ENCODE measurements around the gene HELB. TPM values are rescaled to one million over a fixed set of nuclear protein-coding genes. Genes with fewer than 3 reads are reported as not detected.

HELB gene
- 1.8 TPM for polyA plus RNA-seq (2012; ENCODE audit: insufficient read depth, insufficient read length)

DNA sequence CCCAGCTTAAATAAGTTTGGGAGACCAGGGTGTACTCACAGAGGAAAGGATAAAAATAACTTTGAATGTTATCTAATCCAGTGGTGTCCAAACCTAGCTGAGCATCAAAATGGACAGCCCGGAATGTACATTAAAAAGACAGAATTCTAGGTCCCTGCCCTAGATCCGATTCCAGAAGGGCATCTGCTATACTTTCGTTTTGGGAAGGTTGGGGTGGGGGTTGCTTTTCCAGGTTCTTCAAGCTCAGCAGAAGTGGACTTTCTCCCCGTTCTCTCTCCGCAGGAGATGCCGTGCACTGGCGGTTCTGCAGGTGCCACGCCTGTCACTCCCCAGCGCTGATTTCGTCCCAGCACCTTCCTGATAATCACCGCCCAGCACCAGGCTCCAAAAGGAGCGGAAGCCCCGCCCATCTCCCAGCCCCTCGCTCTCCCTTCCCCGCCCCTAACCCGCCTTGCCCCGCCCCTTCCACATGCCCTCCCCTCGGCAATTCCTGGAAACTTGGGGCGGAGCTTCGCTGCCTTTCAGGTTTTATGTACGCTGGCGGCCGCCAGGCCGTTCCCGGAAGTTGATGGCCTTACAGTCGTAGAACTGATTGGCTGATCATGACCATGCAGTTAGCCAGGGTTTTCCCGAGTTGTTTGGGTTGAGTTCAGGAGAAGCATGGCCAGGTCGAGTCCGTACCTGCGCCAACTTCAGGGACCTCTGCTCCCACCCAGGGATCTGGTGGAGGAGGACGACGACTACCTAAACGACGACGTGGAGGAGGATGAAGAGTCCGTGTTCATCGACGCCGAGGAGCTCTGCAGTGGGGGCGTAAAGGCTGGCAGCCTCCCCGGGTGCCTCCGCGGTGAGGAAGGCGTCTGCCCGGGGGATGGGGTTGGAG, at the start of gene HELB:
Gene HELB (plus strand): TSS at position 550 of the 883 bp plus-strand sequence. CDS start 111 bp downstream, at position 661.
- H3K4me3 ChIP-seq (ENCODE audit: low read length): peak within 1 kb of the TSS; percentile 87
- DNase-seq (ENCODE audit: low read depth, low spot score): peak; percentile 90

DNA sequence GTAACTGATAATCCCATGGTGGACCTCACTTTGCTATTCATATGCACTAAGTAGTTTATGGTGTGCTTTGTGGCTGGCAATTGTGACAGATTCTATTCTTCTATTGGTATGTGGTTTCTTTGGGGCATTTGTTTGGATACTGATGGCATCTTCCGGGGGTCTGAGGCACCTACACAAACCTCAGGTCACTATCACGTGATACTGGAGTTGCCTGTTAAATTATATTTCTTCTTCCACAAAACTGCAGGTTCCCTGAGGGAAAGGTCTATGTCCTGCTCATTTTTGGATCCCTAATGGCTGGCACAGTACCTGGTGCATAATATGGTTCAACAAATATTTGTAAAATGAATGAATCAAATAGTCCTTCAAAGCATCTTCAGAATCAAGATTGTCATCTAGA, 49.5 kb upstream of the HELB start:
- H3K4me3 ChIP-seq (ENCODE audit: low read length): no peak overlapping the region

DNA sequence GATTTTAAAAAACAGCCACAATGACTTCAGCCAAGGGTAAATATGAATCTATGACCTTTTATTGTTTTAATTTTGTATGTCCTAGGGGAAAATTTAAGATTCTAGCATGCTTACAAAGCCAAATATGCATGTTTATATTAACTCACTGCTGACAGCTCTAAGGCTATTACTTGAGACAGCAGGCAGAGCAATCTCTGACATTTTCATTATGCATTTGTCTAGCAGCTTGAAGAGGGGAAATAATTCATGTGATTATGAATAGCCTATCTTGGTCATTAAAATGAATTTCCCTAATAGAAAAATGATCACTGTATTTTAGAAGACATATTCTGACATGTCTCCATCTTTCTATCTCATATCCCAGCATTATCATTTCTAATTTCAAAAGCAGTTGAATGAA, 46.6 kb upstream of the HELB start:
- no peak overlapping the region for H3K4me3 ChIP-seq (ENCODE audit: low read length)
- no peak for DNase-seq (ENCODE audit: low read depth, low spot score)

More for the DNA sequence above, 49.5 kb upstream of the HELB start:
- no peak for DNase-seq (ENCODE audit: low read depth, low spot score)

DNA sequence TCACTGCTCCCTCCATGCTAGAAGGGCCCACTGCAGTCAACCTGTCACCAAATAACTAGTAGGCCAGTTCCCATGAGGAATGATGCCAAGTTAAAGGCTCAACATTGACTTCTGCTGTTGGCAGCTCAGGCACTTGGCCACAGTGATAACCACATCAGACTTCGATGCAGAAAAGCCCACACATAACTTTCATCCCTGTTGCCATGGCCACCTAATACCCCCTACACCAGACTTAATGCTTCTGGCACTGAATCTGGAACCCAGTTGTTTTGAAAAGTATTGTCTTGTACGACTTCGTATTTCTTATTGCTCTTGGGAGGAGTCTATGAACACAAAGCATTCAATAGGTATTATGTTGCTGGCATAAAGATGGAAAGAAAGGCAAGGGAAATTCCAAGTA, 44.3 kb upstream of the HELB start:
- DNase-seq (ENCODE audit: low read depth, low spot score): no peak
- no peak overlapping the region for H3K4me3 ChIP-seq (ENCODE audit: low read length)

DNA sequence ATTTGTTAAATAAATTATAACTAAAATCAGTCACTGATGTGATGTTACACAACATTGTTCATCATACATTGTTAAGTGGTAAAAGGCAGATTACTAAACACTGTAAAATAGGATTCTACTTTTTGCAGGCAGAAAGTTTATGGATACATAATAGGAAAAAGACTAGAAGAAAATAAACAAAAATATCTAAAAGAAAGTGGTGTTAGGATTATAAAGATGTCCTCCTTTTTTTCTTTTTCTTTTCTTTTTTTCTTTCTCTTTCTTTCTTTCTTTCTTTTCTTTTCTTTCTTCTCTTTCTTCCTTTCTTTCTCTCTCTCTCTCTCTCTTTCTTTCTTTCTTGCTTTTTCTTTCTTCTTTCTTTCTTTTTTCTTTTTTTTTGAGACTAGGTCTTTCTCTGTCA, 39.6 kb upstream of the HELB start:
- DNase-seq (ENCODE audit: low read depth, low spot score): no peak
- H3K4me3 ChIP-seq (ENCODE audit: low read length): no peak overlapping the region

DNA sequence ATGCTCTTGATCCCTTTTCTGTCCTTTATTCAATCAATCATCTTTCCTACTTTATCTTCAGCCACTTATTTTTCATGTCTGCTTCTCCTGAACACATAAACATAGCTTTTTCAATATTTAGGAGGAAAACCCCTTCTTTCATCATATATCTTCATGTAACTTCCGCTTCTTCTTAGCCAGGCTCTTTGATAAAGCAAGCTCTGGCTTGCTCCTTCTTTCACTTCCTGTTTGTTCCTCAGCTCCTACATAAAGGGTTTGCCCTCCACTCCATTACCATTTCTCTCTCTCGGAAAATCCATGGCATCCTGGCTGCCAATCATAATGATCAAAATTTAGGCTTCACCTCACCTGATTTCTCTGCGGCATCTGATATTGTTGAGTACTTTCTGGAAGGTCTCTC, 33.7 kb upstream of the HELB start:
- no peak for DNase-seq (ENCODE audit: low read depth, low spot score)
- H3K4me3 ChIP-seq (ENCODE audit: low read length): no peak overlapping the region

DNA sequence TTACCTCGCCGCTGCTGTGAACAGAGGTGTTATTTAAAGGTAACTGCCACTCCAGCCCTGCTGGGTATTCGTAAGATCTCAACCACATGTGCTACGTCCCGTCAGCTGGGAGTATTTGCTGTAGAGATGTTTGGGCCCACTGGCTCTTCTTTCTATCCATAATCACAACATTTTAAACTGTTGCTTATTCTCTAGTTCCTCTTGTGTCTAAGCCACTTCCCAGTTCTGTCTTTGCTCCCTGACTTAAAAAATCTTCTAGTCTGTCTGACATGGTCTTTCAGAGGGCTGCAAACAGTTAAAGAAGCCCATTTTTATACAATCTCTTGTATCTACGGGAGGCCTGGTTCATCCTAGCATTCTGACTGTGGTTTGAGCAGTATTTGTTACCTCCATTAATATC, 33.2 kb upstream of the HELB start:
- no peak overlapping the region for H3K4me3 ChIP-seq (ENCODE audit: low read length)
- DNase-seq (ENCODE audit: low read depth, low spot score): no peak

DNA sequence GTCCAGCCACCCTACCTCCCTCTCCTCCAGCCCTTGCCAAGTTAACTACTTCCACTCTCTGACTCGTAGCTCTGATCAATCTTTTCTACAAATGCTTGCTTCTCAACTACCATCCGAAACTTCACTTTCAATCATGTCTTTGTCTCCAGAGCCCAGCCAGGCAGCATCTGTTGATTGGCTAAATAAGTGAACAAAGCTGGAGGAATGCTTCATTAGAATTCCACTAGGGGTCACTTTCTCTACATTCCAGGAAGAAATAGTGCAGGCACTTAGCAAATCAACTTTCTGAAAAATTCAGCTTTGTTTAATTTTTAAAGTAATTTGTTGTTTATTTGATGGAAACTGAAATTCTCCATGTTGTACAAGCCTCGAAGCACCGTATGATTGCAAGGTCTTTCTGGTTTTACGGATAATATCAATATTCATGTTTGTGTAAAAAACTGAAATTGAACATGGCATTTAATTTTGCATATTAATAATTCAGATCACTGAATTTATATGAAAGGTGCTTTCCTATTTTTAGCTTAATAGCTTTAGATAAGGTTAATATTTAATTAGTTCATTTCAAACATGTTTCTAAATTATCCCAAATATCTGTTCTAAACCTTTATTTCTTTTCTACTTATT, 32.4 kb upstream of the HELB start:
- H3K4me3 ChIP-seq (ENCODE audit: low read length): no peak overlapping the region
- peak; percentile 61 for DNase-seq (ENCODE audit: low read depth, low spot score)

DNA sequence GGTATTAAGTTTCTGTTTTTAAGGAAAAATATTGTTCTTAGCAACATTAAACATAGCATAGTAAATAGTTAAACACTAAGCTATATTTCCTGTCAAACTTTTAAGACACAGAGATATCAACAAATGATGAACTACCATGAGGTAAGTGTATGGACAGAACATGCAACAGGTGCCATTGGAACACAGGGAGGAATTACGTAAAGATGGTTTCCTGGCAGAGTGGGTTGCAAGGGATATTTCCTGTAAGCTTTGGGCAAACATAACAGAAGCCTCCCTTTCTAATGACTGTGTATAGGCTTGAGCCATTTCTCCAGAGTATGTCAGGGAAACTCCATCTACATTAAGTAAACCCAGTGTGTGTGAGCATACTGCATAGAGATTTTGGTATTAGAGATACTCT, 31.7 kb upstream of the HELB start:
- no peak for DNase-seq (ENCODE audit: low read depth, low spot score)
- no peak overlapping the region for H3K4me3 ChIP-seq (ENCODE audit: low read length)

DNA sequence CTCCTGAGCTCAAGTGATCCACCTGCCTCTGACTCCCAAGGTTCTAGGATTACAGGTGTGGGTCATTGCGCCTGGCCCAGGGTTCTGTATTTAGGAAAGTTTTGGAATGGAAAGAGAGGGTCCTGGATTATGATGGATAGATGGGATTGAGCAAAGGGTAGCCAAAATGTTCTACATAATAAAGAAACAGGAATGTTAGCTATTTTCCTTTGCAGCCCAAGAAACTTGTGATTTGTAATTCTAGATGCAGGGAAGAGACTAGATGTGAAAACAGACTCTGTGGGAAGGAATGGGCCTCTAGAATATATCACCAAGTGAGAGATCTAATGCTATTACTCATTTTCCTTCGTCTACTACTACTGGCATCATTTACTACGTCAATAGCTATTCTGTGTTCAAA, 29.6 kb upstream of the HELB start:
- DNase-seq (ENCODE audit: low read depth, low spot score): no peak
- no peak overlapping the region for H3K4me3 ChIP-seq (ENCODE audit: low read length)

DNA sequence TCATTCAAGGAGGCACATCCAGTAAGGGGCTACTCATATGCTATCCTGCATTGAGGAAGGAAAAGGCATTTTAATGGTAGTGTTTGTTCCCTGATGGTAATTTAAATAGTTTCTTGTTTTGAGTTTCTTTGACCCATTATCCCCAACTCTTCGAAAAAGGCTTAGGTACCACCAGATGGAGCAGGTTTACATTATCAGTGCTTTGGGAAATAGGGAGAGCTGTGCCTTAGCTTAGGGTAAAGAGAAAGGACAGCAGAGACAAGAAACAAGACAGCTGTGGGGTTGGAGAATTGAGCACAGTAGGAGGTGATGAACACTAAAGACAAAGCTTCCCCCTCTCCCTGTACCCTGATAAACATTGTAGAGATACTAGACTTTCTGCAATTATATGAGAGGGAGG, 29.1 kb upstream of the HELB start:
- no peak overlapping the region for H3K4me3 ChIP-seq (ENCODE audit: low read length)
- no peak for DNase-seq (ENCODE audit: low read depth, low spot score)

DNA sequence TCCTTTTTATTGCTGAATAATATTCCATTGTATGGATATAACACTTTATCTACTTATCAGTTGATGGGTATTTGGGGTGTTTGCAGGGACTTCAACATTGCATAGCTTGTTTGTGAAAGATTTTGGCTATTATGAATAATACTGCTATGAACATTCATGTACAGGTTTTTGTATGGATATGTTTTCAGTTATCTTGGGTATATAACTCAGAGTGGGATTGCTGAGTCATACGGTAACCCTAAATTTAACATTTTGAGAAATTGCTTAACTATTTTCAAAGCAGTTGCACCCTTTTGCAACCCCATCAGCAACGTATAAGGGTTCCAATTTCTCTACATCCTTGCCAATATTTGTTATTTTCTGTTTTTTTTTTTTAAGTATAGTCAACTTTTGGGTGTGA, 27.3 kb upstream of the HELB start:
- H3K4me3 ChIP-seq (ENCODE audit: low read length): no peak overlapping the region
- DNase-seq (ENCODE audit: low read depth, low spot score): no peak

DNA sequence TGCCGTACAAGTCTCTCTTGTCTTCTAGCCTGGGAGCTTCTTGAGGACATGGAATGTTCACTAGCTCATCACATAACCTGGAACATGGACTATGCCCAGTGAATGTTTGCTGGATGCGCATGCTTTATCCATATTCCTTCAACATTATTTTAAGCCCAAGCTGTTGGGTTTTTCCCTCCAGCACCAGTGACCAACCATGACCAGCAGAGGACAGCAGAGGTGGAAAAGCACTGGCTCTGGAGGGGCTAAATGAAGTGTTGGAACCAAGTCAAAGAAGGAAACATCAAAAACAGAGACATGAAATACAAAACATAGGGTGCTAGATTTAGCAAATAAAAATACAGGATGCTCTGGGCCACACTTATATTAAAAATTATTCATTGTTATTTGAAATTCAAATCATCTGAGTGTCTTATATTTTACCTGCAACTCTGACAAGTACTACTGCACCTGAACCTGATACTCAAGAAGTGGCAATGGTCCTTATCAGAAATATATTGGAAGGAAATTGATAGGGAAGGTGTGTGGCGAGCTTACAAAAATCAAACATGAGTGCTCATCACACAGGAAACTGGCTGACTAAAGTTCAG, 23.1 kb upstream of the HELB start:
- H3K4me3 ChIP-seq (ENCODE audit: low read length): no peak overlapping the region
- DNase-seq (ENCODE audit: low read depth, low spot score): no peak

DNA sequence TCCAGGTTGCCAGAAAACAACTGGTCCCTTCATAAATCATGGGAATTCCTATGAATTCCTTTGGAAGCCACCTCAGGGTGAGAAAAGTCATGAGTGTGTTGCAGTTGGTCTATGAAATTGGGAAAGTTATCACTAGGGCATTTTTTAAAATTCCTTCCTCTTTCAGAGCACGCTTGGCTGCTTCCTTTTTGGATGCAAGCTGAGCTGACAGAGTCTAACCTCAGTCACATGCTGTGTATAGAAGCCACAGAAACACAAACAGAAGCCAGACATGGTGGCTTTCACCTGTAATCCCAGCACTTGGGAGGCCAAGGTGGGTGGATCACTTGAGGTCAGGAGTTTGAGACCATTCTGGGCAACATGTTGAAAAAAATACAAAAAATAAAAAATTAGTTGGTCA, 21.7 kb upstream of the HELB start:
- no peak overlapping the region for H3K4me3 ChIP-seq (ENCODE audit: low read length)
- DNase-seq (ENCODE audit: low read depth, low spot score): no peak

DNA sequence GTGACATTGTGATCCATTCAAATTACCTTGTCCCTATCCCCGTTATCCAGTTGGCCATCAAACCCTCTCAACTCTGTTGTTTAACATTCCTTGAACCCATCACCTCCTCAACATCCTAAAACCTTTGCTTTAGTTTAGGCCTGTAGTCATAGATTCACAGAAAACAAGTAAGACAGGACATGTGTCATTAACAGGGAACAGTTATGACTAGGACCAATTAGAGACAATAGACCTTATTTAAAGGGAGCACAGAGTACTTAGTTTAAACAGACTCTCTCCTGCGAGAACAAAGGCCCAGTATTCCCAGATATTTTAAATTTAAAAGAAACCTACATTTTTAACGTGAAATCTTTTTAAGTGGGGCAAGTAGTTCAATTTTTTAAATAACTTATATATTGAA, 20.0 kb upstream of the HELB start:
- no peak for DNase-seq (ENCODE audit: low read depth, low spot score)
- no peak overlapping the region for H3K4me3 ChIP-seq (ENCODE audit: low read length)

DNA sequence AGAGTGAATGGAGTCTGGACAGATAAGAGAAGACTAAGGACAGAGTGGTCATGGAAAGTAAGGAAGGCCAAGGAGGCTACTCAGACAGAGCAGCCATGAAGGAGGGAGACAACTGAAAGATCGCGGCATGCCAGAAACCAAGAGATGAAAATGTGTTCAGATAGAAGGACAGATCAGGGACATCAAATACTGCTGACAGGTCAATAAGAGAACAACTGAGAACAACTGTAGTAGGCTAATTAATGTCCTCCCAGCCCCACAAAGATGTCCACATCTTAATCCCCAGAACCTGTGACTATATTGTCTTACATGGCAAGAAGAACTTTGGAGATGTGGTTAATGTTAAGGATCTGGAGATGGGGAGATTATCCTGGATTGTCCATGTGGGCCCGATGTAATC, 15.0 kb upstream of the HELB start:
- H3K4me3 ChIP-seq (ENCODE audit: low read length): no peak overlapping the region
- DNase-seq (ENCODE audit: low read depth, low spot score): no peak

DNA sequence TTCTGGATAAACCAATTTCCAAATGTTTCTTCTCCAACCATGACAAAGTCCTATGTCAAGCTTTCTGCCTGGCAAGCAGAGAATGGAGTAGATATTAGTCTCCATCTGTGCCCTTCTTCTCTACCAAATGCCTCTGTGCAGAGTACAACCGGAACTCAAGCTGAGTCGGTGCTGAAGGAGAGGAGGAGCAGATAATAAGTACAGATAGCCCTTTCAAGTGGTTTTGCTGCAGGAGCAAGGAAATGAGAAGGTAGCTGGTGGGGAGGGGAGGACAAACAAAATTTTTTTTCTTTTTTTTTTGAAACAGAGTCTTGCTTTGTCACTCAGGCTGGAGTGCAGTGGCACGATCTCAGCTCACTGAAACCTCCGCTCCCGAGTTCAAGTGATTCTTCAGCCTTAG, 14.2 kb upstream of the HELB start:
- DNase-seq (ENCODE audit: low read depth, low spot score): peak; percentile 96
- peak overlapping the region; percentile 9; the same call in 1 of the 2 replicates for H3K4me3 ChIP-seq (ENCODE audit: low read length)

DNA sequence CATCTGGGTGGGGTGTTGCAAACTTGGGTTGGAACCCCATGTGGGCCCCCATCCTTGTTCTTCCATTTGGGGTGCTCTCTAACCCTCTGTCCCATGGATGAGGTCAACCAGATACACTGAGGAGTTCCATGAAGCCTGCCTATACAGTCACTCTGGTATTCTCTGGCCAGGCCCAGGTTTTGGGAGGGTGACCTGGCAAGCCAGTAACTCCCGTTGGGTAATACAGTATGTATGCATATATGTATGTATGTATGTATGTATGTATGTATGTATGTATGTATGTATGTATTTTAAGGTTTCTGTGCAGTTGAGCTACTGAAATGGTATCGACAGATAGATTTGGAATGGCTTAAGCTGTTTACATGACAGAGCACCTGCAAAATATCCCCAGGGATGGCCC, 12.8 kb upstream of the HELB start:
- no peak overlapping the region for H3K4me3 ChIP-seq (ENCODE audit: low read length)
- DNase-seq (ENCODE audit: low read depth, low spot score): no peak

DNA sequence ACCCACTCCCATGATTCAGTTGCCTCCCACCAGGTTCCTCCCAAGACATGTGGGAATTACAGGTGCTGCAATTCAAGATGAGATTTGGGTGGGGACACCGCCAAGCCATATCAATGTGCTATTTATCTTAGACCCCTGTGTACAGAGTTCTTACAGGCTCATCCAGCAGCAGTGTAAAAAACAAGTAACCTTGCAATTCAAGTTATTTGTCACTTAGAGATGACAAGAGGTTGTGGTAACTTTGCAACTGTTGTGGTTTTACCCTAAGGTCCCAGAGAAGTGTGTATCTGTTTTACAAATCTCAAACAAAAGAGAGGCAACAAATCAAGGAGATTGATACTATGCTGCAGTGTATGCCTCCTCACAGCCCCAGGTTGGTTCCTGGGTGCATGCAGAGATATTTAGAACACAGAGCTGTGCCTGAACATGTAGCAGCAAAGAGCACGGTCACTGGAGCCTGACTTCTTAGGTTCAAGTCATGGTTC, 11.5 kb upstream of the HELB start:
- DNase-seq (ENCODE audit: low read depth, low spot score): peak; percentile 88
- no peak overlapping the region for H3K4me3 ChIP-seq (ENCODE audit: low read length)

DNA sequence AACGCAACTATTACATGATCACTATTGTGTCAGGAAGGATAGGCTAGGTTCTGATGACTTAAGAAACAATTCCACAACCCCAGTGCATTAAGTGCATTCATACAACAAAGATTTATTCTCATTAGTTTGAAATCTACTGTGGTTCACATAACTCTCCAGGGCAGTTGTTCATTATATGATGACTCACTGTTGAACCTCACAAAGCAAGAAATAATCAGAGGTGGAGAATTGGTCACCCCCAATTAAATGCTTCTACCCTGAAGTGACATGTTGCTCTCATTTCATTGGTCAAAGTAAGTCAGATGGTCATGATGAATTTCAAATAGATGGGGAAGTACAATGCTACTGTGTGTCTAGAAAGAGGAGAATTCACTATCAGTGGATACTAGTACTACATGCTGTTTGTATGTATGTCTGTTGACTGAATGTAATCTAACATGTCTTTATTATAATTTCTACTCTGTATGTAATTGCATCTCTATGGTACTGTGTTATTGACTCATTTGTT, 6.1 kb upstream of the HELB start:
- no peak for DNase-seq (ENCODE audit: low read depth, low spot score)
- H3K4me3 ChIP-seq (ENCODE audit: low read length): no peak overlapping the region
